Hematopoietic multipotent progenitor cell treated with erythropoietin and hydrocortisone succinate and interleukin-3 and kit ligand, for 6 days (in vitro differentiated cells): ENCODE data around the gene KDM5D.

Source experiments
- DNase-seq: peaks from one replicate; pipeline ENCODE4 v3.0.0-alpha.2; 2015

Gene KDM5D

DNA sequence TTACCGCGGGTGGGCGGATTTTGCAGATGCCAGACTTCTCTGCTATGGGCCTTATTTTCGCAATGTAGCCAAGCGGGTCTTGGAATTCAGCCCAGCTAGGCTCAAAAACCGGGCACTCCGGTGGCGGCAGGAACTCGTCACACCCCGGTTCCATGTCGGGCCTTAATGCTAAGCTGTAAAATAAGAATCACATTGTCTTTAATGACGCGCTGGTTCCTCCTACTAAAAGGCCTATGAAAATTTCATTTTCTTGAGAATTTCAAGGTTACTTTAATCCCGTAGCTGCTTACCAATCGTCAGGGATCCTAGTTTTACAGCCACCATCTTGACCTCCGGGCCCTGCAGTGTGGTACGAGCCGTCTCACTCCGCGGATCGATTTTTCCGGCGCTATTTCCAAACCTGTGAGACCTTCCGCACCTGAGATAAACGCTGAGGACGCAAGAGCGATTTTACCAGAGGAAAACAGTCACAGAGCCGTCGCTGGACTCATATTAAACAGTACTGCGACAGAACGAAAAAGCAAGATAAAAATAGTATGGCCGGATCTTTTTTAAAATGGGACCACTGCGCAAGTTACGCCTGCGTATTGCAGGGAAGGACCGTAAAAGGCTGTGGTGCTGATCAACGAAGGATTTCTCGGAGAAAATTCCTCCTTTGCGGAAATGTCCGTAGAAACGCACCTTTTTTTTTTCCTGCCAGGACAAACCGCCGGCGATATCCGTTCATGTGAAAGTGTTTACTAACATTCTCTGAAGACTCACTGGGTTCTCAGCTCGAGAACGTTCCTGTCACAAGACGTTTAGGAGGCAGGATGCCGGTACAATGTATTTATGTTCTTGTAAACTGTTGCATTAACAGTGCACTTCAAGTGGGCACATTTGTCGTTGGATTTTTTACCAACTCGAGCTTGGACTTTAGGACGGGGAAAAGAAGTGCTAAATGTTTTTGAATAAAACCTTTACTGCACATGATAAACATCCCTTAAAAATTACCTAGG, at the start of gene KDM5D:
TSS of gene KDM5D (minus strand) at position 346 of the 998 bp plus-strand sequence. CDS start at position 154, 192 bp downstream.
- peak; percentile 78 for DNase-seq

DNA sequence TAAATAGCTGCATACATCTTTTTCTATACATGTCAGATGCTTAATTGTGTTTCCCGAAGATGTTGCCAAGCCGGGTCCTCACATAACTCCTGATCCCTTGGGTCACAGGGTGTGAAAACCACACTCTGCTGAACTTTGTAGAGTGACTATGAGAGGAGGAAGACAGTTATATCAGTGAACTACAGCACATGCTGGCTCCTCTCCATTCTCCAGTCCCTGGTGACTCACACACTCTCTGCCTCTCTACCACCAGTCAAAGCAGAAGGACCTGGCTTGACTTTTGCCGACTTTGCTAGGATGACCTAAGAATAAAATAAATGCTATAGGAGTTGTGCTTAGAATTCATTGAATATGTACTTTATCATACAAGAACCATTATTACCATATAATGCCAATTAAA, 23.8 kb upstream of the KDM5D start:
- DNase-seq = peak; percentile 10

DNA sequence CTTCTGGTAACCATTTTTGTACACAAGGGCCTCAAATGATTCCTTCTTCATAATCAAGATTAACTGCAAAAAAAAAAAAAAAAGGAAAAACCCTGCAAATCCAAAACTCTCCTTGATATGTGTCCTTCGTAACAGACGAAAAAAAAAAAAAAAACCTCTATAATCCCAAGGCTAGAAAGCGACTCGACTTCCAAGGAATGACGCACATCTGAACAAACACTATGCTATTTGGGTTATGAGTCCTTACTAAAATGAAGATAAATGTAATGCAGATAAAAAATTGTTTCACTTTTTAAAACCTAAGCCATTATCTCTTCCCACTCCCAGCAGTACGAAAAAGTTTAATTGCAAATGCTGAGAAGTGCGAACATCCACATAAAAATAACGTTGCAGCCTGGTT, 1.2 kb downstream of the KDM5D start:
- DNase-seq = no peak

DNA sequence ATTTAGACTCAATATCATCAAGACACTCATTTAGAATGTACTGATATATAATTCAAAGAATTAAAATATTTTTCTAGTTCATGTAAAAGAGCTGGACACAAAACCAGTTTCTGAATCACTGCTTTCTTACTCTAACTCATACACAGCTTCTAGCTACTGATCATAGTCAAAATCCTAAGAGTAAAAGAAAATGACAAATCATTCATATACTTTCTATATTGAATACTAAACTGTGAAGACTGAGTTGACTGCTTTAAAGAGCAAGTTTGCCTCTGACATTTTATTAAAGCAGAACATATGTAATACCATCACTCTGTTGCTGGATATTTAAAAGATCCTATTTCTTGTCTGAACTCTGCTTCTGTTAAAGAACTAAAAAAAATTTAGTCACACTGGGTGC, 2.4 kb downstream of the KDM5D start:
- DNase-seq = no peak

DNA sequence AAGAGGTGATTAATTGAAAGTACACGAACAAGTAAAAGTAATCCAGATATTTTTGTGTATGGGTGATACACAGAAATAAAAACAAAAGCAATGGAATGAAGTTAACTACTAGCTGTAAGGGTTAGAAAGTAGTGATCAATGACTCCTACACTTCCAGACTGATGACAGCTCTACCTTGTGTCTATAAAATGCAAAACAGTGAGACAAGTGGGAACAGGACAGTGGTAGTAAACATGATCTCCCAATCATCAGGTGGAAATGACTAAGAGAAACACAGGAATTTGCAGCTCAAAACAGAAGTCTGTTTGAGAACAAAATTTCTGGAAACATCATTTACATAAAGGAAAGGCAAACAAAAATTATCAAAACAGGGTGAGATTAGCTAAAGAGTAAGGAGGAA, 10.1 kb downstream of the KDM5D start:
- DNase-seq = no peak

DNA sequence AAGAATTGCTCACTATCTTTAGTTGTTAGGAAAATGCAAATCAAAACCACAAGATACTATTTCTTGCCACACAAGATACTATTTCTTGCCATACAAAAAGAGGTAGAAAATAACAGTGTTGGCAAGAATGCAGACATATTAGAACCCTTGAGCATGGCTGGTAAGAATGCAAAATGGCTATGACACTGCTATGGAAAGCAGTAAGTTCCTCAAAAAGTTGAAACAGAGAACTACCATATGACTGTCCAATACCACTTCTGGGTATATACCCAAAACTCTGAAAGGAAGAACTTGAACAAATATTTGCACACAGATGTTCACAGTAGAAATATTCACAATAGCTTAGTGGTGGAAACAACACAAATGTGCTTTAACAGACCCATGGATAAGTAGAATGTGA, 26.6 kb downstream of the KDM5D start:
- DNase-seq = no peak

DNA sequence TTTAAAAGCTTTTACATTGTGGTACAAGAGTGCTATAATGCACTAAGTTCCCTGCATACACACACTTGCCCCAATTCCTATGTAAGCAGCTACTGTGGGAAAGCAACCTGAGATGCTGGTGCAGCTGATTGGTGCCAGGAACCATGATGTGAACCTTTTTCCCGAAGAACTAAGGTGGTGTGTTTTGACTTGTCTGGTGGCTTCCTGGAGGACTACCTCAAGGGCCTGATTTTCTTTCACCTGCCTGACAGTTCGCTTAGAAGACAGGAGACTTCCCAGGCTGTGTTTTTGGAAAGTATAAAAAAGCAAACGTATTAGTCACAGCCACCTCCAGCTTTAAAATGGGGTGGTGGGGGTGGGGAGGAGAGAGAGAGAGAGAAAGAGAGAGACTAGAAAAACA, 27.4 kb downstream of the KDM5D start:
- DNase-seq = no peak

DNA sequence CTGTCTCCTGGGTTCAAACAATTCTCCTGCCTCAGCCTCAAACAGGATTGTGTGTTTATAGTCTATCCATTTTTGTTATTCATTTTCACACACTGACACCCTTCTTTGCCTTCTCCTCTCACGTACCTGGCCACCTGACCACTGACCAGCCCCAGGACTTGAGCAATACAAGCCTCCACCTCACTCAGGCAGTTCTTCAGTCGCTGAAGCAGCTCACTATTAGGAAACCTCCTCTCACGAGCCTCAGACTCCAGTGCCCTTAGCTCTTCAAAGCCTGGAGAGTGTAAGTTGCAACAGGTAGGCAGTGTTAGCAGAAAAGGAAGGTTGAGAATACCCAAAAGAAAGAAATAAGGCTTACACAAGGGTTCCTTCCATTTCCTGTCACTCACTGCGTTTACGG, 29.3 kb downstream of the KDM5D start:
- DNase-seq = no peak

DNA sequence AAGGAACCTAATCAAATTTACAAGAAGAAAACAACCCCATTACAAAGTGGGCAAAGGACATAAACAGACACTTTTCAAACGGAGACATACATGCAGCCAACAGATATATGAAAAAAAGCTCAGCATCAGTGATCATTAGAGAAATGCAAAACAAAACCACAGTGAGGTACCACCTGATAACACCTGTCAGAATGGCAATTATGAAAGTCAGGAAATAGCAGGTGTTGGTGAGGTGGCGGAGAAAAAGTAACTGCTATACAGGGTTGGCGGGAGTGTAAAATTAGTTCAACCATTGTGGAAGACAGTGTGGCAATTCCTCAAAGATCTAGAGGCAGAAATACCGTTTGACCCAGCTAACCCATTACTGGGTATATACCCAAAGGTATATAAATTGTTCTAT, 31.1 kb downstream of the KDM5D start:
- no peak for DNase-seq

DNA sequence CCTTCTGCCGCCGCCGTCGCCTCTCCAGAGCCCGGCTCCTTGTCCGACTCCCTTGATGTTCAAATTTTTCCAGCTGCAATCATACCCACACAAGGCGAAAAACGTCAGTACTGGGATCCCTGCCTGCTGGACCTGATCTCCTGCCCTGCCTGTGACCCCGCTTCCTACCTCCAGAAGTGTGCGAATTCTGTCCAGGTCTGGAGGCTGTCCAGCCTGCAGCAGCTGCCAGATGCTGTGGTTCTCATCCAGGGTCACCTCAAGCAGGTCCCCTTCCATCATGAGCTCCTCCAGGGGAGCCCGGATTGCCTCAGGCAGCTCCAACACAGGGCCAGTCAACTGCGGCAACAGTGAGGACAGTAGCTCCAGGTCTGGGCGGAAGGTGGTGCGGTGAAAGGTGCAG, 38.3 kb downstream of the KDM5D start:
- no peak for DNase-seq

DNA sequence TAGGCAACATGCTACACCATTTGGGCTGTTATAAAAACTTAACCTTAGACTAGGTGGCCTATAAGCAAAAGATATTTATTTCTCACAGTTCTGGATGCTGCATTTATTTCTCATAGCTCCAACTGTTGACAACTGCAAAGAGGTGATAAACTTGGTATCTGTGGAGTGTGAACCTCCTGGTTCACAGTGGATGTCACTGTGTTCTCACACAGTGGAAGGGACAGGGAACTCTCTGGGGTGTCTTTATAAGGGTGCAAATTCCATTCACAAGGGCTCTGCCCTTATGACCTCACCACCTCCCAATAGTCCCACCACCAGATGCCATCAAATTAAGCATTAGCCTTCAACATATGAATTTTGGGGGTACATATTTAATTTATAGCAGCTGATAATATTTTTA, 46.0 kb downstream of the KDM5D start:
- DNase-seq = no peak

DNA sequence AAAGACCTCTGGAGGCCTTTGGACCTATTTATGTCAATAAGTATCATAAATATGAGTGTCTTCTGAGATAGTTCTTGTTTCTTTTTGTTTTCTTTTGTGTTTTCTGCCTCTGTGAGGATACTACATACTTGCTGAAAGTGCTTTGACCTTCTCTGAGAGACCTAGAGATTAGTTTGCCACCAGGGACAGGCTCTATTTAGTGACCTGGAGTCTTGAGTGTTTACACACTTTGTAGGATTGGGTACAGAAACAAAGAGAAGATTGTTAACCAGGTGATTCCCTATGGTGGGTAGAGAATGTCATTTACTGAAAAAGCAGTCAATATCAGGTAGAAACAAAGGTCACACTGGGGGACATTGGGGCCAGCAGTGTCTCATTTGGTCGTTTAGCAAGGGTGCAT, 63.7 kb downstream of the KDM5D start:
- no peak for DNase-seq
